Thoracic aorta (tissue), 2 donors: ENCODE data around the gene LDLRAD1. TPM values are rescaled to one million over a fixed set of nuclear protein-coding genes. Genes with fewer than 3 reads are reported as not detected.
"Not testable (repeated sequence)": the region's sequence is repeated elsewhere in the genome, so short reads cannot be mapped to it uniquely, and the experiment has no call there.

ENCODE experiments used
- ATAC-seq: fragments of 150-250 bp; one replicate; pipeline ENCODE4 v1.8.0; 2017; ENCODE audit warnings: low read depth; ENCODE audit not compliant: insufficient number of reproducible peaks, low FRiP score
- DNase-seq: peaks from one replicate; pipeline ENCODE4 v3.0.0-alpha.2; 2020; ENCODE audit warnings: low spot score
- H3K27ac ChIP-seq, 2 donors: fragments of 200-600 bp; sonication (generic); 1 replicate in 1 of 2; 2 replicates in 1 of 2; pipeline ENCODE4 v1.5.1; 2016; ENCODE audit warnings: mild to moderate bottlenecking in 2 of 2, moderate library complexity in 2 of 2
- H3K27me3 ChIP-seq: fragments of 200-600 bp; sonication (generic); replicated peaks from 2 replicates; pipeline ENCODE4 v1.6.0; 2016; ENCODE audit warnings: mild to moderate bottlenecking; ENCODE audit not compliant: insufficient read depth
- H3K36me3 ChIP-seq: fragments of 200-600 bp; sonication (generic); one replicate; pipeline ENCODE4 v1.5.1; 2016
- H3K4me1 ChIP-seq, 2 donors: fragments of 200-600 bp; sonication (generic); 1 replicate in 1 of 2; 2 replicates in 1 of 2; pipeline versions ENCODE4 v1.5.1 to v1.6.0; 2016; ENCODE audit warnings: low read depth in 2 of 2, mild to moderate bottlenecking in 1 of 2; ENCODE audit not compliant: control insufficient read depth in 1 of 2
- H3K4me3 ChIP-seq: fragments of 200-600 bp; sonication (generic); 2 replicates; pipeline ENCODE4 v1.5.1; 2016; ENCODE audit warnings: mild to moderate bottlenecking
- H3K9me3 ChIP-seq: fragments of 200-600 bp; sonication (generic); 2 replicates; pipeline ENCODE4 v1.5.1; 2016
- CTCF ChIP-seq: fragments of 200-600 bp; sonication (generic); IDR thresholded peaks from one replicate; pipeline ENCODE4 v1.5.1; 2019; ENCODE audit warnings: antibody characterized with exemption
- total RNA-seq, 2 donors: library from RNA; depleted of rRNA; stranded (reverse); fragments of >200 nt; gene quantifications; one replicate each; pipeline versions ENCODE4 v1.1.0 to v1.2.3, GENCODE V29; 2016

LDLRAD1 gene
- total RNA-seq, 2 donors from 2014 or later: not detected

- no peaks in the 10 kb centered on the region for H3K27me3 ChIP-seq
- H3K4me1 ChIP-seq: peaks cover 23 to 39% of the 10 kb centered on the region in 2 donors
- no peaks in the 10 kb centered on the region for H3K36me3 ChIP-seq
- H3K4me3 ChIP-seq: peak overlapping the region; percentile 85
- peak overlapping the region; percentile 96 to 97 for H3K27ac ChIP-seq
- no peak for DNase-seq
- H3K9me3 ChIP-seq: no peaks in the 10 kb centered on the region
- TF ChIP-seq CTCF: no peak
- peak; percentile 27 for ATAC-seq
Measured at GRCh38 chr1:54052431-54052933, 34.5 kb upstream of the LDLRAD1 start.

- Histone ChIP-seq H3K27ac (peak overlapping the region; percentile 96 to 97), H3K4me3 (peak overlapping the region; percentile 85), H3K9me3 (no peaks in the 10 kb centered on the region), H3K27me3 (no peaks in the 10 kb centered on the region), H3K36me3 (no peaks in the 10 kb centered on the region), H3K4me1 (peaks cover 28 to 44% of the 10 kb centered on the region in 2 donors)
- DNase-seq (no peak), ATAC-seq (no peak)
- TF ChIP-seq CTCF: no peak
Measured at GRCh38 chr1:54051933-54052430, 34.0 kb upstream of the LDLRAD1 start.

- H3K27me3 ChIP-seq, ATAC-seq, H3K36me3 ChIP-seq, H3K27ac ChIP-seq, H3K9me3 ChIP-seq, H3K4me3 ChIP-seq, DNase-seq: not testable (repeated sequence)
- peaks cover 29 to 44% of the 10 kb centered on the region in 2 donors for H3K4me1 ChIP-seq
Measured at GRCh38 chr1:54050435-54050834, 32.4 kb upstream of the LDLRAD1 start.

- peaks cover 29 to 44% of the 10 kb centered on the region in 2 donors for H3K4me1 ChIP-seq
- TF ChIP-seq CTCF: no peak
- no peaks in the 10 kb centered on the region for H3K9me3 ChIP-seq
- H3K27me3 ChIP-seq: no peaks in the 10 kb centered on the region
- DNase-seq (no peak), ATAC-seq (no peak)
- H3K4me3 ChIP-seq: no peak overlapping the region
- H3K36me3 ChIP-seq: peaks cover 6% of the 10 kb centered on the region
- no peak overlapping the region for H3K27ac ChIP-seq
Measured at GRCh38 chr1:54047384-54048305, 29.7 kb upstream of the LDLRAD1 start.

GRCh38 chr1:54046671-54047383 is 28.8 kb upstream of the LDLRAD1 start:
- Histone ChIP-seq H3K27me3 (no peaks in the 10 kb centered on the region), H3K4me1 (peaks cover 29 to 42% of the 10 kb centered on the region in 2 donors), H3K27ac (no peak overlapping the region), H3K4me3 (no peak overlapping the region), H3K36me3 (peaks cover 14% of the 10 kb centered on the region), H3K9me3 (no peaks in the 10 kb centered on the region)
- TF ChIP-seq CTCF: no peak
- DNase-seq (no peak), ATAC-seq (no peak)
